Measurements from ENCODE around the gene SYK.

DNA sequence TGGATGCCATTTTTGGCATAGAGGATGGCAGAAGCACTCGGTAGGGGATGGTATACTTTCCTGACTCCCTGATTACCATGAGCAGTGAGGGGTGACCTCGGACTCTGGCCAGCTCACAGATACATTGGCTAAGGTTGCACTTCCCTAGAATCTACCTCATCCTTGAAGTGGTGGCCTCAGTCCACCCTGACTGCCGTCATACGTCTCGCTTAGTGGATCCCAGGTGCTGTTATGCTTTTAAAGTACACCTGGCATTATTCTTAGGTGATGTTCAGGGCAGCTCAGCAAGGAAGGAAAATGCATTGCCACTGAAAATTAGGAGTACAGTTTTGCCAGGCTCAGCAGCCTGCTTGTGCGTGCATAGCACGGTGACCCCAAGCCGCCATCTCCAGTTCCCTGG lies 87.3 kb downstream of the SYK start:
- TF ChIP-seq, protein P1, sequence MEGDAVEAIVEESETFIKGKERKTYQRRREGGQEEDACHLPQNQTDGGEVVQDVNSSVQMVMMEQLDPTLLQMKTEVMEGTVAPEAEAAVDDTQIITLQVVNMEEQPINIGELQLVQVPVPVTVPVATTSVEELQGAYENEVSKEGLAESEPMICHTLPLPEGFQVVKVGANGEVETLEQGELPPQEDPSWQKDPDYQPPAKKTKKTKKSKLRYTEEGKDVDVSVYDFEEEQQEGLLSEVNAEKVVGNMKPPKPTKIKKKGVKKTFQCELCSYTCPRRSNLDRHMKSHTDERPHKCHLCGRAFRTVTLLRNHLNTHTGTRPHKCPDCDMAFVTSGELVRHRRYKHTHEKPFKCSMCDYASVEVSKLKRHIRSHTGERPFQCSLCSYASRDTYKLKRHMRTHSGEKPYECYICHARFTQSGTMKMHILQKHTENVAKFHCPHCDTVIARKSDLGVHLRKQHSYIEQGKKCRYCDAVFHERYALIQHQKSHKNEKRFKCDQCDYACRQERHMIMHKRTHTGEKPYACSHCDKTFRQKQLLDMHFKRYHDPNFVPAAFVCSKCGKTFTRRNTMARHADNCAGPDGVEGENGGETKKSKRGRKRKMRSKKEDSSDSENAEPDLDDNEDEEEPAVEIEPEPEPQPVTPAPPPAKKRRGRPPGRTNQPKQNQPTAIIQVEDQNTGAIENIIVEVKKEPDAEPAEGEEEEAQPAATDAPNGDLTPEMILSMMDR (IDR thresholded peaks at IDR 0.05; ENCODE audit: borderline replicate concordance, extremely low read depth, low read length, poor library complexity, severe bottlenecking), result no peak
- no peak for TF ChIP-seq EZH2 (IDR thresholded peaks at IDR 0.05; ENCODE audit: borderline replicate concordance, low read depth, low read length, severe bottlenecking)

All from DND-41 (cell line).